Heart right ventricle (tissue), 16 donors: ENCODE measurements around the gene PPP1R27. TPM values are rescaled to one million over a fixed set of nuclear protein-coding genes. Genes with fewer than 3 reads are reported as not detected.

Experiments used
- ATAC-seq, 8 donors: fragments of 200-7000 bp; cut with Tn5 transposase; one replicate each; pipeline ENCODE4 v1.9.1; 2020; ENCODE audit warnings: mild to moderate bottlenecking in 8 of 8, moderate library complexity in 8 of 8, moderate number of reproducible peaks in 1 of 8
- DNase-seq, 2 donors: peaks; one replicate each; pipeline ENCODE4 v3.0.0-alpha.2; 2020
- H3K27ac ChIP-seq, 10 donors: fragments of 200-600 bp; sonication (generic) in 2 of 10; one replicate each; pipeline versions ENCODE4 v1.5.0 to v1.8.0; 2020 to 2022; ENCODE audit warnings: mild to moderate bottlenecking in 3 of 10
- H3K27me3 ChIP-seq, 7 donors: fragments of 200-600 bp; one replicate each; pipeline ENCODE4 v1.8.0; 2021 to 2022; ENCODE audit warnings: mild to moderate bottlenecking in 2 of 7
- H3K36me3 ChIP-seq, 9 donors: fragments of 200-600 bp; sonication (generic) in 1 of 9; one replicate each; pipeline versions ENCODE4 v1.5.0 to v1.8.0; 2020 to 2022; ENCODE audit warnings: mild to moderate bottlenecking in 2 of 9
- H3K4me1 ChIP-seq, 9 donors: fragments of 200-600 bp; sonication (generic) in 1 of 9; one replicate each; pipeline versions ENCODE4 v1.5.0 to v1.8.0; 2020 to 2022; ENCODE audit warnings: mild to moderate bottlenecking in 4 of 9
- H3K4me3 ChIP-seq, 10 donors: fragments of 200-600 bp; sonication (generic) in 2 of 10; one replicate each; pipeline versions ENCODE4 v1.5.0 to v1.8.0; 2020 to 2022; ENCODE audit warnings: mild to moderate bottlenecking in 7 of 10, moderate library complexity in 2 of 10
- H3K9me3 ChIP-seq, 11 donors: fragments of 200-600 bp in 10 of 11; sonication (generic) in 2 of 11; one replicate each; pipeline versions ENCODE4 v1.5.0 to v1.8.0; 2013 to 2022; ENCODE audit warnings: mild to moderate bottlenecking in 2 of 11, control low read depth in 1 of 11, moderate library complexity in 1 of 11
- WGBS, 2 donors: extraction: QIAGEN DNeasy Blood & Tissue Kit; methylation state at CpG; one replicate each; pipeline ENCODE4 v1.1.7; 2013; ENCODE audit warnings: inconsistent platforms in 1 of 2; 5-methylcytosine and 5-hydroxymethylcytosine counted together
- intact Hi-C, 10 donors: fragments of 100-400 bp; cut with DNase I; formaldehyde crosslinking; loops; one replicate each; pipeline versions ENCODE4 v1.11.1 to v1.14.2; 2022
- polyA plus RNA-seq, 2 donors: library from polyadenylated mRNA; stranded (reverse); fragments of 200-250 nt; gene quantifications; one replicate each; pipeline ENCODE4 v1.2.3, GENCODE V29; 2013
- total RNA-seq, 10 donors: library from RNA; stranded (reverse); fragmentation: NEBNext Ultra II Directional in 3 of 10; extraction: Animal tissue kit (Norgen Biotek cat#: 25700) in 3 of 10; gene quantifications; one replicate each; pipeline versions ENCODE4 v1.2.1 to v1.2.4, GENCODE V29; 2021 to 2023
- TF ChIP-seq, protein P1 (sequence below), 9 donors: fragments of 200-600 bp; sonication (generic) in 2 of 9; IDR thresholded peaks; one replicate each; pipeline versions ENCODE4 v1.5.0 to v1.8.0; 2021 to 2022; ENCODE audit warnings: antibody characterized with exemption in 9 of 9, mild to moderate bottlenecking in 5 of 9, moderate library complexity in 1 of 9
- donor health status: Arrhythmogenic right ventricular cardiomyopathy.
- donor health status: ischemic (EF 13 %, LVEDD 7.1; RV severe dilation, severe dysfunction).
- donor health status: healthy with polysubstance abuse.
- donor health status: DM: no; HTN: yes; CAD: no.
- donor health status: DM: no; HTN: no; CAD: no.
- donor health status: ischemic (EF 25% LVEDD 6.9; RV normal size, moderate dysfunction).
- donor health status: ischemic (EF 25% LVEDD 5.7; RV mildly dilated, moderate dysfunction).
- donor health status: healthy.
- donor health status: DM: yes; HTN: yes; CAD: no.
- donor health status: Ischemic cardiomyopathy.
- donor health status: ischemic (EF 35%, LVEDD 5.7; RV mildly dilated, moderate dysfunction).
- donor health status: nonischemic (EF 11% LVEDD 7.7; RV severe dilation, severe dysfunction).
- donor health status: DM: yes; HTN: yes; CAD: no.
- donor health status: PGD.
- donor health status: ischemic (EF 29% LVEDD 5.4; RV normal size, mild dysfunction).
- donor health status: nonischemic (EF 23%, LVEDD 6.1; RV moderate dilation, normal function).

The PPP1R27 gene
- total and polyA plus RNA-seq, 12 donors = 0.14 to 0.31 TPM; not detected in 10

DNA sequence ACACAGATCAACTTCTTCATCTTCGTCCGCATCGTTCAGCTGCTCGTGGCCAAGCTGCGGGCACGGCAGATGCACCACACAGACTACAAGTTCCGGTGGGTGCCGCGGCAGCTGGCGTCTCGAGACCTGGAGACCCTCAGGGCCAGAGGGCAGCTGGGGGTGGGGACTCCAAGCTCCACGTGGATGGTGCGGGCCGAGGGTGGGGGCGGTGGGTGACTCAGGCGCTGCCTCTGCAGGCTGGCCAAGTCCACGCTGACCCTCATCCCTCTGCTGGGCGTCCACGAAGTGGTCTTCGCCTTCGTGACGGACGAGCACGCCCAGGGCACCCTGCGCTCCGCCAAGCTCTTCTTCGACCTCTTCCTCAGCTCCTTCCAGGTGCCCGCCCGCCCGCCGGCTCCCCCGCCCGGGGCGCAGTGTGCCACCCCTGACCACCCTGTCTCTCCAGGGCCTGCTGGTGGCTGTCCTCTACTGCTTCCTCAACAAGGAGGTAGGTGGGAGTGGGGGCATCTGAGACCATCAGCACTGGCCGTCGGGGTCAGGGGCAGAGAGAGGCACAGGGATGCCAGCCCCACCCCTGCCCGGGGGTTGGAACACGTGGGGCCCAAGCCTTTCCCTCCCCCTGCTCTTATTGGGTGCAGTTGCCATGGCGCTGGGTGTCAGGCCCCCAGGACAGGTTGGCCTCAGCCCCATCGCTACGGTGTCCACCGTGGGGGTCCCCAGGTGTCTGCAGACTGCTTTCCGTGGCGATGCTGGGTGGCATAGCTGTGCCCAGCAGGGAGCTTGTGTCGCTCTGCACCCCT is 22.1 kb downstream of the PPP1R27 start:
- Histone ChIP-seq H3K4me3 (no peak overlapping the region), H3K9me3 (no peaks in the 10 kb centered on the region), H3K27me3 (peaks cover 0 to 46% (median 24%) of the 10 kb centered on the region in 7 donors), H3K36me3 (no peaks in the 10 kb centered on the region), H3K4me1 (no peaks in the 10 kb centered on the region), H3K27ac (no peak overlapping the region)
- ATAC-seq (no peak), DNase-seq (no peak)
- TF ChIP-seq, protein P1, sequence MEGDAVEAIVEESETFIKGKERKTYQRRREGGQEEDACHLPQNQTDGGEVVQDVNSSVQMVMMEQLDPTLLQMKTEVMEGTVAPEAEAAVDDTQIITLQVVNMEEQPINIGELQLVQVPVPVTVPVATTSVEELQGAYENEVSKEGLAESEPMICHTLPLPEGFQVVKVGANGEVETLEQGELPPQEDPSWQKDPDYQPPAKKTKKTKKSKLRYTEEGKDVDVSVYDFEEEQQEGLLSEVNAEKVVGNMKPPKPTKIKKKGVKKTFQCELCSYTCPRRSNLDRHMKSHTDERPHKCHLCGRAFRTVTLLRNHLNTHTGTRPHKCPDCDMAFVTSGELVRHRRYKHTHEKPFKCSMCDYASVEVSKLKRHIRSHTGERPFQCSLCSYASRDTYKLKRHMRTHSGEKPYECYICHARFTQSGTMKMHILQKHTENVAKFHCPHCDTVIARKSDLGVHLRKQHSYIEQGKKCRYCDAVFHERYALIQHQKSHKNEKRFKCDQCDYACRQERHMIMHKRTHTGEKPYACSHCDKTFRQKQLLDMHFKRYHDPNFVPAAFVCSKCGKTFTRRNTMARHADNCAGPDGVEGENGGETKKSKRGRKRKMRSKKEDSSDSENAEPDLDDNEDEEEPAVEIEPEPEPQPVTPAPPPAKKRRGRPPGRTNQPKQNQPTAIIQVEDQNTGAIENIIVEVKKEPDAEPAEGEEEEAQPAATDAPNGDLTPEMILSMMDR (IDR thresholded peaks at IDR 0.05) = no peak
- WGBS, 2 donors = 82 to 87% methylated on average over 45 of the region's 45 CpGs
- intact Hi-C loops = no loop called here

DNA sequence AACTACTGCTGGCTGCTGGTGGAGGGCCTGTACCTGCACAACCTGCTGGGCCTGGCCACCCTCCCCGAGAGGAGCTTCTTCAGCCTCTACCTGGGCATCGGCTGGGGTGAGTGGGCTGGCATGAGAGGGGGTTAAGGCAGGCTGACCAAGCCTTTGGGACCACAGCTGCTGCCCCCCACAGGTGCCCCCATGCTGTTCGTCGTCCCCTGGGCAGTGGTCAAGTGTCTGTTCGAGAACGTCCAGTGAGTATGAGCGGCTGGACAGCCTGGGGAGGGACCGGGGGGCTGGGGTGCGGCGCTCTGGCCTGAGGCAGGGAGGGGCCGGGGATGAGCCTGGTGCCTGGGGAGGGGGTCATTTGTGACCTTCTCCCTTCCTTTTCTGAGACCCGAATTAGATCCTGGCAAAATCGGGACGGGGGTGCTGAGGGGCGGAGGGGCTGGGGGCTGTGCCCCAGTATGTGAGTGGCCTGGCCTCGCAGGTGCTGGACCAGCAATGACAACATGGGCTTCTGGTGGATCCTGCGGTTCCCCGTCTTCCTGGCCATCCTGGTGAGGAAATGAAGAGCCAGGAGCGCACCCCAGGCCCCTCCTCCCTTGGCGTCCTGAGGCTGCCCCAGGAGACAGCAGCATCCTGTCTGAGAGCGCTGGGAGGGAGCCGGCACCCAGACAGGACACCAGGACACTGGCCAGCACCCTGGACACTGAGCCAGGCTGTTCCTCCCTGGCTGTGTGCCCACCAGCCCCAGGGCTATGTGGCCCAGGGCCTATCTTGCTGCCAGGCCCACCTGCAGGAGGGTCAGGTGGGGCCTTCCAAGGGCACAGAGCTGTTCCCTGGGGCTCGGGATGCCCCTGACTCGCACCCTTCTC is 22.9 kb downstream of the PPP1R27 start:
- H3K36me3 ChIP-seq = no peaks in the 10 kb centered on the region
- TF ChIP-seq, protein P1 (IDR thresholded peaks at IDR 0.05) = no peak
- WGBS, 2 donors = 71 to 74% methylated on average over 23 to 24 of the region's 24 CpGs
- no peak overlapping the region for H3K27ac ChIP-seq
- H3K4me3 ChIP-seq = no peak overlapping the region
- intact Hi-C loops = no loop called here
- H3K4me1 ChIP-seq = no peaks in the 10 kb centered on the region
- peaks cover 5 to 54% (median 32%) of the 10 kb centered on the region in 7 donors for H3K27me3 ChIP-seq
- DNase-seq = no peak
- no peaks in the 10 kb centered on the region for H3K9me3 ChIP-seq
- no peak for ATAC-seq

DNA sequence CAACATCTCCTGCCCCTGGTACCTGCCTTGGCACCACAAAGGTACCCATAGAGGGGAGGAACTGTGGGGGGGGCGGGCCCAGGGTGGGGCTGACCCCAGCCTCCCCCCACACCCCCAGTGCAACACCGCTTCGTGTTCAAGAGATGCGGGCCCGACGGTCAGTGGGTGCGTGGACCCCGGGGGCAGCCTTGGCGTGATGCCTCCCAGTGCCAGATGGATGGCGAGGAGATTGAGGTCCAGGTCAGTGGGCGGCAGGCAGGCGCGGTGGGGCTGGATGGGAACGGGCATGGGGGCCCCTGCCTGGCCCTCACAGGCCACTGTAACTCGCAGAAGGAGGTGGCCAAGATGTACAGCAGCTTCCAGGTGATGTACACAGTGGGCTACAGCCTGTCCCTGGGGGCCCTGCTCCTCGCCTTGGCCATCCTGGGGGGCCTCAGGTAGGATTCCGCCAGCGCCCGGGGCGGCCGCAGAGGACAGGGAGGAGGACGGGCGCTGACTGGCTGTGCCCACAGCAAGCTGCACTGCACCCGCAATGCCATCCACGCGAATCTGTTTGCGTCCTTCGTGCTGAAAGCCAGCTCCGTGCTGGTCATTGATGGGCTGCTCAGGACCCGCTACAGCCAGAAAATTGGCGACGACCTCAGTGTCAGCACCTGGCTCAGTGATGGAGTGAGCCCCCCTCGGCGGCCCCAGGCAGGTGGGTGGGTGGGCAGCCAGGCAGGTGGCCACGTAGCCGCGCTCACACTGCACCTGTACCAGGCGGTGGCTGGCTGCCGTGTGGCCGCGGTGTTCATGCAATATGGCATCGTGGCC is 23.8 kb downstream of the PPP1R27 start:
- H3K9me3 ChIP-seq = no peaks in the 10 kb centered on the region
- no peak overlapping the region for H3K4me3 ChIP-seq
- H3K36me3 ChIP-seq = no peaks in the 10 kb centered on the region
- ATAC-seq (no peak), DNase-seq (no peak)
- intact Hi-C loops = no loop called here
- H3K27me3 ChIP-seq = peaks cover 5 to 61% (median 40%) of the 10 kb centered on the region in 7 donors
- no peaks in the 10 kb centered on the region for H3K4me1 ChIP-seq
- TF ChIP-seq, protein P1 (IDR thresholded peaks at IDR 0.05) = no peak
- WGBS, 2 donors = 86 to 87% methylated on average over 42 of the region's 42 CpGs
- H3K27ac ChIP-seq = no peak overlapping the region

DNA sequence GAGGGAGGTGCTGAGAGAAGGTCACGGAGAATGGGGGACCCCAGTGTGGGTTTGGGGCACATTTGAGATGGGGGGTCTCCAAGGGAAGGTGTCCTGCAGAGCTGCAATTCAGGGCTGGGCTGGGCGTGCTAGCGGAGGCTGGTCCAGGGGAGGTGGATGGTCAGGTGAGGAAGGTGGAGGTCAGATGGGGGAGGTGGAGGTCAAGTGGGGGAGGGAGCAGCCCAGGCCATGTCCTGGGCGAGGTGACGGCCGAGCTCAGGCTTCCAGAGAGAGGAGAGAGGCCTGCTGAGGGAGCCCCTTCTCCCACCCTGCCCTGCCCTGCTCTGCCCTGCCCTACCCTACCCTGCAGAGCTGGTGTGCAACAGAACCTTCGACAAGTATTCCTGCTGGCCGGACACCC is 24.4 kb downstream of the PPP1R27 start:
- TF ChIP-seq, protein P1 (IDR thresholded peaks at IDR 0.05) = no peak
- Histone ChIP-seq H3K27me3 (peaks cover 5 to 67% (median 46%) of the 10 kb centered on the region in 7 donors), H3K4me1 (no peaks in the 10 kb centered on the region), H3K36me3 (no peaks in the 10 kb centered on the region), H3K4me3 (no peak overlapping the region), H3K27ac (no peak overlapping the region), H3K9me3 (no peaks in the 10 kb centered on the region)
- ATAC-seq (no peak), DNase-seq (no peak)
- intact Hi-C loops = no loop called here
- 73 to 75% methylated on average over 7 to 8 of the region's 8 CpGs for WGBS, 2 donors
